ENCODE data around the gene CCL4.

CCL4 gene

DNA sequence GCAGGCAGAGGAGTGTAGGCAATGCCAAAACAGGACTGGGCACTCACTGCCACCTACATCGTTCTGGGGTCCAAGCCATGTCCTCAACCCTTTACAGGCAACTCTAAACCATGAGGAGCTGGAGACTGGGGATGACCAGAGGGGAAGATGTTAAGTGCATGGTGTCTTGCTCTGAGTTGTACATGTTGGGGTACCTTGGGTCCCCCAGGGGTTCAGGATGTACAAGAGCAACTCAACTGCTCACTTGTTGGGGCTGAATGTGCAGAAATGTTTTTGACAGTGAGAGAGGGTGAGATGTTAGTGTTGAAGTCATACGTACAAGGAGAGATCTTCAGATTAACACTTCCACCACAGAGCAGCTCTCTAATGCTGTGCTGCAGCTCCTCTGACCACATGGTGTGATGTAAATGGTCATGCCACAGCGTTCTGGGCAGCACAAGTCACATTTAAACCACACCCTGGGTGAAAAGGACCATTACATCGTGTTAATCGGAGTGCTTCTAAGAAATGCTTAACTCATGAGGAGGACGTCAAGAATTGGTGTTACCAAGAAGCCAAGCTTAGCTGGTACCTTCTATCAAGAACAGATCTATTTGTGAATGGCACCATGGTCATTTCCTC is 37.2 kb upstream of the CCL4 start:
- Histone ChIP-seq H3K27ac (ENCODE audit: low read depth, low read length) (no peak overlapping the region), H4K20me1 (ENCODE audit: control insufficient read depth, insufficient read depth, low read depth, low read length) (no peaks in the 10 kb centered on the region)
- TF ChIP-seq, protein P1, sequence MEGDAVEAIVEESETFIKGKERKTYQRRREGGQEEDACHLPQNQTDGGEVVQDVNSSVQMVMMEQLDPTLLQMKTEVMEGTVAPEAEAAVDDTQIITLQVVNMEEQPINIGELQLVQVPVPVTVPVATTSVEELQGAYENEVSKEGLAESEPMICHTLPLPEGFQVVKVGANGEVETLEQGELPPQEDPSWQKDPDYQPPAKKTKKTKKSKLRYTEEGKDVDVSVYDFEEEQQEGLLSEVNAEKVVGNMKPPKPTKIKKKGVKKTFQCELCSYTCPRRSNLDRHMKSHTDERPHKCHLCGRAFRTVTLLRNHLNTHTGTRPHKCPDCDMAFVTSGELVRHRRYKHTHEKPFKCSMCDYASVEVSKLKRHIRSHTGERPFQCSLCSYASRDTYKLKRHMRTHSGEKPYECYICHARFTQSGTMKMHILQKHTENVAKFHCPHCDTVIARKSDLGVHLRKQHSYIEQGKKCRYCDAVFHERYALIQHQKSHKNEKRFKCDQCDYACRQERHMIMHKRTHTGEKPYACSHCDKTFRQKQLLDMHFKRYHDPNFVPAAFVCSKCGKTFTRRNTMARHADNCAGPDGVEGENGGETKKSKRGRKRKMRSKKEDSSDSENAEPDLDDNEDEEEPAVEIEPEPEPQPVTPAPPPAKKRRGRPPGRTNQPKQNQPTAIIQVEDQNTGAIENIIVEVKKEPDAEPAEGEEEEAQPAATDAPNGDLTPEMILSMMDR (IDR thresholded peaks at IDR 0.05; ENCODE audit: low read depth, low read length, poor library complexity, severe bottlenecking) = no peak
- TF ChIP-seq EZH2phosphoT487 (IDR thresholded peaks at IDR 0.05; ENCODE audit: borderline replicate concordance, low read length) = no peak

DNA sequence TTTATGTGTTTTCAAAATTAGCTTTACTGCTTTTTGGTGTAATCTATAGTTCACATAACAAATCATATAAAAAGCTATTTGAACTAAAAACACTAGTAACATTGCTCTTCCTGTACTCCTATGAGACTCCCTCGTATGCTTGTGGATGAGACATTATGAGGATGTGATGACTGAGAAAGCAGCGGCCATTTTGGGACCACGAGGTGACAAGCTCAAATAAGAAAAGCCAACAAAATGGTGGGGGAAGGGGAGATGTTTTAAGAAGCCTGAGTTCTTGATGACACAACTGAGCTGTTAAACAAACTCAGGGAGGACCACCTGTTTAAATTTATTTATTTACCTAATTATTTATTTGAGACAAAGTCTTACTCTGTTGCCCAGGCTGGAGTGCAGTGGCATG is 35.1 kb upstream of the CCL4 start:
- Histone ChIP-seq H3K27ac (ENCODE audit: low read depth, low read length) (no peak overlapping the region), H4K20me1 (ENCODE audit: control insufficient read depth, insufficient read depth, low read depth, low read length) (no peaks in the 10 kb centered on the region), H3K4me1 (ENCODE audit: control insufficient read depth, low read length) (no peaks in the 10 kb centered on the region), H3K4me2 (ENCODE audit: low read length) (no peak overlapping the region), H3K36me3 (ENCODE audit: control insufficient read depth, low read length) (no peaks in the 10 kb centered on the region), H3F3A (ENCODE audit: control insufficient read depth, insufficient read depth) (no peaks in the 10 kb centered on the region), H3K79me2 (ENCODE audit: control insufficient read depth, low read length) (no peaks in the 10 kb centered on the region), H3K4me3 (ENCODE audit: low read length) (no peak overlapping the region), H3K9me3 (ENCODE audit: control insufficient read depth, insufficient read depth, low read length) (no peaks in the 10 kb centered on the region), H3K27me3 (ENCODE audit: control insufficient read depth, low read length) (peaks cover 19% of the 10 kb centered on the region), H3K9me2 (replicated peaks; ENCODE audit: control insufficient read depth, low read length) (no peaks in the 10 kb centered on the region)
- TF ChIP-seq, protein P1 (IDR thresholded peaks at IDR 0.05; ENCODE audit: low read depth, low read length, poor library complexity, severe bottlenecking) = no peak
- TF ChIP-seq EZH2phosphoT487 (IDR thresholded peaks at IDR 0.05; ENCODE audit: borderline replicate concordance, low read length) = no peak

More for the DNA sequence above, 37.2 kb upstream of the CCL4 start:
- Histone ChIP-seq H3K4me2 (ENCODE audit: low read length) (no peak overlapping the region), H3K79me2 (ENCODE audit: control insufficient read depth, low read length) (no peaks in the 10 kb centered on the region), H3K4me1 (ENCODE audit: control insufficient read depth, low read length) (no peaks in the 10 kb centered on the region), H3K9me2 (replicated peaks; ENCODE audit: control insufficient read depth, low read length) (no peaks in the 10 kb centered on the region), H3K36me3 (ENCODE audit: control insufficient read depth, low read length) (no peaks in the 10 kb centered on the region), H3K9me3 (ENCODE audit: control insufficient read depth, insufficient read depth, low read length) (no peaks in the 10 kb centered on the region; the same call in 1 of the 2 replicates), H3F3A (ENCODE audit: control insufficient read depth, insufficient read depth) (no peaks in the 10 kb centered on the region), H3K4me3 (ENCODE audit: low read length) (no peak overlapping the region), H3K27me3 (ENCODE audit: control insufficient read depth, low read length) (peaks cover 10% of the 10 kb centered on the region)

DNA sequence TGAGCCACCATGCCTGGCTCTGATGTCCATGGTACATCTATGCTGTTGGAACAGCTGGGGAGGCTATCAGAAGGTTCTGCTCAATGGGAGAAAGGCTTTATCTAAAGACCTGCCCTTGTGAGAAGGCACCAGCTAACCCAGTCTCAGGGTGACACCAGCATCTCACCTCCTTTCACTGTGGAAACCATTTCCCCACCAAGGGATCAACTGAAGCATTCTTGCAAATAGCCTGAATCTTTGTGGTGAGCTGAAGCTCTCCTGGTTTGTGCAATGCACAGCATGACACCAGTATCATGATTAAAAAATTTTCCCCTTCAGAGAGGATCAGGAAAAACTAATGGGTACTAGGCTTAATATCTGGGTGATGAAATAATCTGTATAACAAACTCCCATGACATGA is 34.5 kb upstream of the CCL4 start:
- Histone ChIP-seq H4K20me1 (ENCODE audit: control insufficient read depth, insufficient read depth, low read depth, low read length) (no peaks in the 10 kb centered on the region), H3K4me1 (ENCODE audit: control insufficient read depth, low read length) (no peaks in the 10 kb centered on the region), H3K79me2 (ENCODE audit: control insufficient read depth, low read length) (no peaks in the 10 kb centered on the region), H3F3A (ENCODE audit: control insufficient read depth, insufficient read depth) (no peaks in the 10 kb centered on the region), H3K4me2 (ENCODE audit: low read length) (no peak overlapping the region), H3K9me3 (ENCODE audit: control insufficient read depth, insufficient read depth, low read length) (no peaks in the 10 kb centered on the region), H3K27ac (ENCODE audit: low read depth, low read length) (no peak overlapping the region), H3K36me3 (ENCODE audit: control insufficient read depth, low read length) (no peaks in the 10 kb centered on the region), H3K4me3 (ENCODE audit: low read length) (no peak overlapping the region), H3K27me3 (ENCODE audit: control insufficient read depth, low read length) (peaks cover 24% of the 10 kb centered on the region), H3K9me2 (replicated peaks; ENCODE audit: control insufficient read depth, low read length) (no peaks in the 10 kb centered on the region)
- TF ChIP-seq, protein P1 (IDR thresholded peaks at IDR 0.05; ENCODE audit: low read depth, low read length, poor library complexity, severe bottlenecking) = no peak
- no peak for TF ChIP-seq EZH2phosphoT487 (IDR thresholded peaks at IDR 0.05; ENCODE audit: borderline replicate concordance, low read length)

All from DOHH2 (cell line).